Muscle of back (tissue), 11 donors: ENCODE data around the gene VAMP2. TPM values are rescaled to one million over a fixed set of nuclear protein-coding genes. Genes with fewer than 3 reads are reported as not detected.

Experiments
- DNase-seq, 3 donors: peaks; one replicate each; pipeline versions ENCODE4 v3.0.0 to v3.0.0-alpha.2; 2013
- polyA plus RNA-seq, 10 donors: library from polyadenylated mRNA; unstranded; fragments of 120-200 nt; gene quantifications; one replicate each; pipeline ENCODE4 v1.2.1, GENCODE V29; 2013; ENCODE audit not compliant: insufficient read length in 10 of 10

The VAMP2 gene
- polyA plus RNA-seq, 10 donors, result 53.6 to 73.6 (median 59.5) TPM

GRCh38 chr17:8145811-8146210, 16.9 kb downstream of the VAMP2 start:
- DNase-seq, result peak in 1 of 3 donors; percentile 7

DNA sequence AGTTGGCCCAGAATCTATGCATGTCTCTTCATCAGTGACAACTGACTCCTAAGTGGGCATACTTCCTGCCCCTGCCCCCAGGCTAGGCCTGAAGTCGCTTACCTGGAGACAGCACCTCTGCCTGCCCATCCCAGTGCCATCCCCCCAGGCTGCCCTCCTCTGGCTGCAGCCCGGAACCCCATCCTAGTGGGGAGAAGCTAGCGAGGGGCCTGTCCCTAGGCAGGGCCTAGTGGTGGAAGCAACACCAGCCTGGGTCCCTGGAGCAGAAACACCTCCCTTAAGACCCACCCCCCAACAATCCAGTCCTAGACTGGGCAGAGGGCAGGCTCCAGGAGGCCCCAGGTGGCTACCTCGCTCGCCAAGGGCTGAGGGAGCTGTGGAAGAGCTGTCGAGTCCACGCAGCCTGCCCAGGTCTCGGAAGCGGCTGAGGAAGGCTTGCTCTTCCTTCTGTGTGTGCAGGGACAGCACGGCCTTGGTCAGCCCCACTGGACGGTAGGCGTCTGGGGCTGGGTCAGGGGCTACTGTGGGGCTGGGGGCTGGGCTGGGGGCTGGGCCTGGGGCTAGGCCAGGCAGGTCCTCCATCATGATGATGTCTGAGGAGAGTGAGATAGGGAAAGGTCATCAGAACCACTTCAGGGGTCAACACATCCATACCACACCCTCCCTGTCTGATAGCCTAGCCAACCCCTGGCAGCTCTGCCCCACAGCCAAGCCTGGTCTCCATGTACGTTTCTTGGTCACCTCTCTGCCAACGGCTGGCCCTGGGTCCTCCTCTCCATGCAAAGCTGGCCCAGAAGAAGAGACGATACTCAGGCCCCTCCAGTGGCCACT, 18.1 kb downstream of the VAMP2 start:
- peak in 1 of 3 donors; percentile 22 for DNase-seq

- peak in 1 of 3 donors; percentile 30 for DNase-seq
Observed at GRCh38 chr17:8143581-8144400, 19.0 kb downstream of the VAMP2 start.

GRCh38 chr17:8142887-8143580, 19.7 kb downstream of the VAMP2 start:
- peak in 1 of 3 donors; percentile 30 for DNase-seq

- DNase-seq, result peak in 1 of 3 donors; percentile 28
Observed at GRCh38 chr17:8142158-8142886, 20.4 kb downstream of the VAMP2 start.

GRCh38 chr17:8141741-8142140, 21.0 kb downstream of the VAMP2 start:
- peak in 1 of 3 donors; percentile 18 for DNase-seq

DNA sequence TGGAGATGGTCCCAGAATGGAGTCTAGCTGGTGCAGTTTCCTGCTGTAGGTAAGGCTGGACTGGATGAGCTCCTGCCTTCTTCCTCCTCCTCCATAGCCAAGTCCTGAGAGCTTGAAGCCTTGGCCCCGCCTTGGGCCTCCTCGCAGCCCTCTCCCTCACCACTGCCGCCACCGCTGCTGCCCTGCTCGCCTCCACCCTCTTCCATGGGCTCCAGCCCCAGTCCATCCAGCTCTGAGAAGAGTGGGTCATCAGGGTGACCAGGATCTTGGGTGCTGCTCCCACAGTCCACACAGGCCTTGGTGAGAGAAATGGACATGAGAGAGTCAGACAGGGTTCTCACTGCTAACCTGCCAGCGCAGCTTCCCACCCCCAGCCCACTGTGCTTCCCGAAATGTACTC, 21.7 kb downstream of the VAMP2 start:
- peak in 1 of 3 donors; percentile 31 for DNase-seq

DNA sequence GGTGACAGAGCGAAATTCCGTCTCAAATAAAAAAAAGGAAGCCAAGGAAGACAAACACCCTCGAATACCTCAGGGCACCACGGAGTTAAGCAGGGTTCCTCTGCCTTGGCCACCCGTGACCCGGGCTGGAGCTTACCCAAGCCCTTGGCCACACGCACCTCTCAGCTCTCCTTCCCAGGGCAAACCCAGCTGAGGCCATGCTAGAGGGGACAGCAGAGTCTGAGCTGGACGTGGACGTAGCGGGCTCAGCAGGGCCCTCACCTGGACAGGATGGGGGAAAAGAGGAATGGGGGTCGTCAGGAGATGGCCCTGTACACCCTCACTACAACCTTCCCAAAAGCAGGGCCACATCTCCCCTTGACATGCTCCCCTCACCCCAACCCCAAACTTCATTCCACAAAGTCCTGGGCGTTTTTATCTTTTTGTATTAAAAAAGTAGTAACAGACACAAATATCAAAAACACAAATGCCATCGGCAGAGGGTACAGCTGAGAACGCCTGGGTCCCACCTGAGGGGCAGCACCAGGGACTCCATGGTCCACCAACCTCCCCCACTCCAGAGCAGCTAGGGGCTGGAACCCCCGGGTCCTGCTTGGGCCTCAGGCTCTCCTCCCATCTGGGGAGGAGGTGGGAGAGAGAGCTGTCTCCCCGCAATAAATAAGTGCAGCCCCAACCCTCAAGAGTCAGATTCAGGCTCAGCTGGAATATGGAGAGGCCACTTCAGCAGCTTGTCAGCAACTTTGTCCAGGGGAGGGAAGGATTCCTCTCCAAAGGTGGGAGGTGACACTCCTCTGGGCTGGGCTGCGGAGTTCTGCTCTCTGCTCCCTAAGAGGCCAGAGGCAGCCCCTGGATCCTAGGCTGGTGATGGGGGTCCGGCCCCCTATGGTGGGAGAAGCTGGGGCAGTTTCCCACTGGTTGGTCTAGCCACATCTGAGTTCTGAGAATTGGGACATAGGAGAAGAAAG, 22.4 kb downstream of the VAMP2 start:
- DNase-seq, result peak in 1 of 3 donors; percentile 37

DNA sequence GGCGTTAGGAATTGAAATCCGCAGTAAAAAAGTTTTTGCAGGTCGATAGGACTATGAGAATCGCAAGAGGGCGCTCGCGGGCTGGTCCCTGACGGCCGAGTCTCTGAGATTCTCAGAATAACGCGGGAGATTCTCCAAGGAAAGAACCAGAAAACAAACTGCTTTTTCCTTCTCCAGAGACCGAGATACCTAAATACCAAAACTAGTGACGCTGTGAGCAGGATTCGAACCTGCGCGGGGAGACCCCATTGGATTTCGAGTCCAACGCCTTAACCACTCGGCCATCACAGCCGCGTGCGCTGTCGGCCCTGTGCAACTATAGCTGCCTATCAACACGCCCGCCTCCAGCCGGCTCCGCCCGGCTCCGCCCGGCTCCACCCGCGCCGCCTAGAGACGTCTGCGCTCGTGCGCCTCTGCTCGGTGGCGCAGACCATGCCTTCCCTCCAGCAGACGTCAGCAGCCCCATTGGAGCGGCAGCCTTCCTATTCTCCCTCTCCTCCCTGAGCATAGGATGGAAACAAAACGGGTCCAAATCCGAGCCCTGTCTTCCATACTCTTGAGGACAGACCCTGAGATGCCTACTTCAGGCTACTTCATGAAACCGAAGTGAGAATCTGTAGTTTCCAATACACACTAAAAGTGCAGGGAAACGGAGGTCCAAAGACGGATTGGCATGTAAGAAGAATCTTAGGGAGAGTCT, 23.9 kb downstream of the VAMP2 start:
- DNase-seq, result peak; percentile 95 to 98 (median 97)

DNA sequence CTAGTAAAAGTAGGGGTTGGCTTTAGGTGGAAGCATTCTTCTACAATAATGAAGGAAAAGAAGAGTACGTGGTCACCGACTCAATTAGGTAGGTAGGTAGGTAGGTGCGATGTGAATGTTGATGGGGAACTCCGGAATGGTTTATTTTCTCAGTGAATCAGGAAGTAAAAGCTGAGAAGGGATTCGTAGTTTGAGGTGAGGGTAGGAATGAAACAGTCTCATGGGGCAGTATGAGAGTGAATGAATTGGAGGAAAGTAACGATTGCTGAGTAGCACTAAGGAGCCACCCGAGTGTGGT, 24.4 kb downstream of the VAMP2 start:
- DNase-seq, result no peak

DNA sequence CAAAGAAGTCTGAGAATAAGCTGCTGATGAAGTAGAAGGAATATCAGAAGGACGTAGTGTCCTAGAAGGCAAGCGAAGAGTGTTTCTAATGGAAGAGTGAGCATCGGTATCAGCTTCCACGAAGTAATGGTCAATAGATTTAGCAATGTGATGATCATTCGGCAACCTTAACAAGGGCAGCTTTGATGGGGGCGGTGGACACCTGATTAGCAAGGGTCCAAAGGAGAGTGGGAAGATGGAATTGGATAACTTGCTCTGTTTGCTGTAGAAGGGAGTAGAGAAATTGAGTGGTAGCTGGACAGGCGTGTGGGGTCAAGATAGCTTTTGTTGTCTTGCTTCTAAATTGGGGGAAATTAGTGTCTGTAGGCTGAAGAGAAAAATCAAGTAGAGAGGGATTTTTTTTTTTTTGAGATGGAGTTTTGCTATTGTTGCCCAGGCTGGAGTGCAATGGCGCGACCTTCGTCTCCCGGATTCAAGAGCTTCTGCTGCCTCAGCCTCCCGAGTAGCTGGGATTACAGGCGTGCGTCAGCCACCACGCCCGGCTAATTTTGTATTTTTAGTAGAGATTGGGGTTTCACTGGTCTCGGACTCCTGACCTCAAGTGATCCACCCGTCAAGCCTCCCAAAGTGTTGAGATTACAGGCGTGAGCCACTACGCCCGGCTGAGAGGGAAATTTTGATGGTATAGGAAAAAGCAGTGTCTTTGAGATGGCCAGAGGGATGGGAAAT, 24.9 kb downstream of the VAMP2 start:
- DNase-seq, result no peak

DNA sequence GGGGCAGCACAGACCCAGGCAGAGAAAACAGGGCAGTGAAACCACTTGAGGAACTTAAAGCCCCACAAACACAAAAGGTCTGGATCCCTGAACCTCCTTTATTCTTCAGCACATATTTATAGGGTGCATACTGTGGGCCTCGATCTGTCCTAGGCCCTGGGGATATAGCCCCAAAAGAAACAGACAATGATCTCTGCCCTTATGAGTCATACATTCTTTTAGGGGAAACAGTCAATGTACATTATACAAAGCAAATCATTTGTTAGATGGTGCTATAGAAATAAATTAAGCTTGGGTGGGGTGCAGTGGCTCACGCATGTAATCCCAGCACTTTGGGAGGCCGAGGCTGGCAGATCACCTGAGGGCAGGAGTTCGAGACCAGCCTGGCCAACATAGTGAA, 28.8 kb downstream of the VAMP2 start:
- DNase-seq, result no peak

DNA sequence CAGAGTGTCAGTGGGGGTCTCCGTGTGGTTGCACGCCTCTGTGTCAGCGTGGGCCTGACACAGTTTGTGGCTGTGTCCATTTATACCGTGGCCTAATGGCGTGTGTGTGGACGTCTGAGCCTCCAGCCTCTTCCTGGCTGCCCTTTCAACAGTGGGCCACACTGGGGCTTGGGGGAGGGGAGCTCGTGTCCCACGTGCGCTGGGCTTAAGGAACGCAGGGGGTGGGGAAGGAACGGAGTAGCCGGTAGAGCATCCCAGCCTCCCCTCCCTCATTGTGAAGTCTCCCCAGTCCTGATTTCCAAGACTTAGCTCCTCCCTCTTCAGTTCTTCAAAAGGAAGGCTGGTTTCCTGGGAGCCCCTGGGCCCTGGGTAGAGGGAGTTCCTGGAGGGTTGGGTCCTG, 29.3 kb downstream of the VAMP2 start:
- DNase-seq, result no peak

DNA sequence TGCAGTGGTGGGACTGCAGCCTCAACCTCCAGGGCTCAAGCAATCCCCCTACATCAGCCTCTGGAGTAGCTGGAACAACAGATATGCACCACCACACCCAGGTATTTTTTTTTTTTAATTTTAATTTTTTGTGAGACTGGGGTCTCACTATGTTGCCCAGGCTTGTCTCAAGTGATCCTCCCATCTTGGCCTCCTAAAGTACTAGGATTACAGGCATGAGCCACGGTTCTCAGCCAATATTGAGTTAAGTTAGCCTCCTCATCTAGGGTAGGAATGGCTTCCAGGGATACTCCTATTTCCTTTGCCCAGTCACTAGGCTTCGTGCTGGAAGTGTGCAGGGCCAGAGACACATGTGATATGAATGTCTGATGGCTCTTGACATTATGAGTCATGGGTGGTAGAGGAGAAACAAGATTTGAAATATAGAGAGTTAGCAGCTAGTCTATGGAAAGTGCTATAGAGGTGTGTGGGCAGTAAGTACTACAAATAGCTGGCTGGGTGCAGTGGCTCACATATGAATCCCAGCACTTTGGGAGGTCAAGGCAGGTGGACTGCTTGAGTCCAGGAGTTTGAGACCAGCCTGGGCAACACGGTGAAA, 30.8 kb downstream of the VAMP2 start:
- no peak for DNase-seq

GRCh38 chr17:8128125-8128784, 34.5 kb downstream of the VAMP2 start:
- no peak for DNase-seq

DNA sequence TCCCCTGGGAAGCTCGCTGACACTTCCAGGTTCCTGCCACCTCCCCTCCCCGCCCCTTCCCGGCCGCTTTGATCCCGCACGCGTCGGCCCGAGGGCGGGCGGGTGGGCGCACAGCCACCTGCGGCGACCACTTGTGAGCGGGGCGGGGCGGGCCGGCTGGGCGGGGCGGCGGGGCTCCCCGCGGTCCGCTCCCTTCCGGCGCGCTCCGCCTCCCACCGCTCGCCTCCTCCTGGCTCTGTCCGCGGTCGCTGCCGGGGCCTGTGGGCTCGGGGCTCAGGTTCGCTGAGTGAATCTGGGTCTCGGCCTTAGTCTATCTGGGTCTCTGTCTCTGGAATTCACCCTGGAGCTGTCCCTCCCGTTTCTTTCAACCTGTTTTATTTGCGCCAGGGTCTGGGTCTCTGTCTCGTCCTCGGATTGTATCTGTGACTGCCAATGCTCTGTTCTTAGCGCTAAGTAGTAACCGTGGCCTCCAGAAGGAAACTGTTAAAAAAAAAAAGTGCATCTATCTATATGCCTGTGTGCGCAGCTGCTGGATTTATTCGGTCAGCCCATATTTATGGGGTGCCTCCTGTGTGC, 36.2 kb downstream of the VAMP2 start:
- DNase-seq, result peak in 2 of 3 donors; percentile 48 to 86

DNA sequence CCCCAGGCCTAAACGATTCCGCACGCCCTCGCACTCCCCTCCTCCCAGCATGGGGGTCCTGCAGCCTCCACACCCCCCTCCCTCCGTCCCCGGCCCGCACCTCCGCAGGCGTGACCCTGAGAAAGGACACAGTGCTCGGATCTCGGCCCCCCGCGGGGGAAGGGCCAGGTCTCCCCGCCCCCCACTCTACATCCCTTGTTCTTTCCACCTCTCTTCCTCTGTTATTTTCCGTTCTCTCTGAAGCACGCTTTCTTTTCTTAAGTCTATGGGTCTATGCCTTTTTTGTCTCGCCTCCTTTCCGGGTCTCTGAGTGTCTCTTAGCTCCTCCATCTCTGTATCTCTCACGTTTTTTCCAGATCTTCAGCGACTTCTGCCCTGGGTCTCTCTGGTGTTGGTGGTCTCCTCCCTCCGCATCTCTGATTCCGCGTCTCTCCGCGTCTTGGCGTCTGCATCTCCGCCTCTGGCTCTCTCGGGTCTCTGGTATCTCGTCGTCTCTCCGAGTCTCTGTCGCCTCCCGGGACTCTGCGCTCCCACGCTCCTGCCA, 36.7 kb downstream of the VAMP2 start:
- peak in 1 of 3 donors; percentile 77 for DNase-seq
